ACC112 (cell line): ENCODE measurements around the gene CCDC159.
"Not testable (repeated sequence)": the region's sequence is repeated elsewhere in the genome, so short reads cannot be mapped to it uniquely, and the experiment has no call there.

Source experiments
- H2AFZ ChIP-seq: fragments of 200-600 bp; sonication (generic); one replicate; pipeline ENCODE4 v1.6.0; 2017; ENCODE audit warnings: antibody characterized with exemption, low read length; ENCODE audit not compliant: unreplicated experiment
- H3K27ac ChIP-seq: fragments of 200-600 bp; sonication (generic); 2 replicates; pipeline ENCODE4 v1.5.1; 2014; ENCODE audit warnings: low read depth, mild to moderate bottlenecking, antibody characterized with exemption, low read length, moderate library complexity
- H3K27me3 ChIP-seq: fragments of 200-600 bp; sonication (generic); 2 replicates; pipeline ENCODE4 v1.6.1; 2014; ENCODE audit warnings: mild to moderate bottlenecking, antibody characterized with exemption, low read length, moderate library complexity, mixed read lengths; ENCODE audit not compliant: insufficient read depth
- H3K36me3 ChIP-seq: fragments of 200-600 bp; sonication (generic); 2 replicates; pipeline ENCODE4 v1.6.1; 2016; ENCODE audit warnings: mild to moderate bottlenecking, antibody characterized with exemption, low read length, moderate library complexity, mixed read lengths; ENCODE audit not compliant: insufficient read depth
- H3K4me1 ChIP-seq: fragments of 200-600 bp; sonication (generic); one replicate; pipeline ENCODE4 v1.6.1; 2016; ENCODE audit warnings: low read length, mixed read lengths; ENCODE audit not compliant: insufficient read depth, unreplicated experiment, control insufficient read depth
- H3K4me3 ChIP-seq: fragments of 200-600 bp; sonication (generic); 2 replicates; pipeline ENCODE4 v1.5.1; 2014; ENCODE audit warnings: mild to moderate bottlenecking, low read depth, low read length
- H3K79me2 ChIP-seq: fragments of 200-600 bp; sonication (generic); one replicate; pipeline ENCODE4 v1.6.0; 2016; ENCODE audit warnings: low read length; ENCODE audit not compliant: control insufficient read depth, unreplicated experiment, insufficient read depth

Gene CCDC159

DNA sequence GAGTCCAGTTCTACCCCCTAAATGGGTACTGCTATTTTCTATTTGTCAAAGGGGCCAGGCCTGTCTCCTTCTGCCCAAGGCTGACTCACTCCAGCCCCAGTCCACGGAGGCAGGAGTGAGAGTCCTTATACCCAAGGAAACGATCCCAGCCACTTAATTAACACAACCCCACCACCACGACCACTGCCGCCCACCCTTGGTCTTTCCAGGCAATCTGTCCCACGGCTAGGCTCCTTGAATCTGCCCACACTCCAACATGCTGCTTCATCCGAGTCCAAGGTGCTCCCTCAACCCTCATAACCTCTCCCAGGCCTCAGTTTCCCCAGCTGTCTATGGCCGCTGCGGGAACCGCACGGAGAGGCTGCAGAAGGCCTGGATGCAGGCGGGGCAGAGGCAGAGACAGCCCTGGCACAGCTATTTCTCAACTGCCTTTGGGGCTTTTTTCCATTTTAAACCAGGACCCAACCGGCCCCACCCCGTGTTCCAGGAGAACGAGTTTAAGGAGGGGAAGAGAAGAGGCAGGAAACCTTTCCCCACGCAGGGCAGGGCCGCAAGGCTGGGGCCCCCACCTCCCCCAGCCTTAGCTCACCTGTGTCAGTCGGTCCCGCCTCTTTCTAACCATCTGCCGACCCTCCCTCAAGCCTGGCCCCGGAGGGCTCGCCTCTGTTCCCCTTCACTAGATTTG, 7.6 kb upstream of the CCDC159 start:
- H3K4me3 ChIP-seq: peak overlapping the region; percentile 85
- H3K27ac ChIP-seq: no peak overlapping the region
- H3K27me3 ChIP-seq: no peaks in the 10 kb centered on the region
- no peak overlapping the region for H2AFZ ChIP-seq
- peaks cover 7% of the 10 kb centered on the region; the same call in 1 of the 2 replicates for H3K36me3 ChIP-seq
- peaks cover 4% of the 10 kb centered on the region for H3K4me1 ChIP-seq
- H3K79me2 ChIP-seq: no peaks in the 10 kb centered on the region

DNA sequence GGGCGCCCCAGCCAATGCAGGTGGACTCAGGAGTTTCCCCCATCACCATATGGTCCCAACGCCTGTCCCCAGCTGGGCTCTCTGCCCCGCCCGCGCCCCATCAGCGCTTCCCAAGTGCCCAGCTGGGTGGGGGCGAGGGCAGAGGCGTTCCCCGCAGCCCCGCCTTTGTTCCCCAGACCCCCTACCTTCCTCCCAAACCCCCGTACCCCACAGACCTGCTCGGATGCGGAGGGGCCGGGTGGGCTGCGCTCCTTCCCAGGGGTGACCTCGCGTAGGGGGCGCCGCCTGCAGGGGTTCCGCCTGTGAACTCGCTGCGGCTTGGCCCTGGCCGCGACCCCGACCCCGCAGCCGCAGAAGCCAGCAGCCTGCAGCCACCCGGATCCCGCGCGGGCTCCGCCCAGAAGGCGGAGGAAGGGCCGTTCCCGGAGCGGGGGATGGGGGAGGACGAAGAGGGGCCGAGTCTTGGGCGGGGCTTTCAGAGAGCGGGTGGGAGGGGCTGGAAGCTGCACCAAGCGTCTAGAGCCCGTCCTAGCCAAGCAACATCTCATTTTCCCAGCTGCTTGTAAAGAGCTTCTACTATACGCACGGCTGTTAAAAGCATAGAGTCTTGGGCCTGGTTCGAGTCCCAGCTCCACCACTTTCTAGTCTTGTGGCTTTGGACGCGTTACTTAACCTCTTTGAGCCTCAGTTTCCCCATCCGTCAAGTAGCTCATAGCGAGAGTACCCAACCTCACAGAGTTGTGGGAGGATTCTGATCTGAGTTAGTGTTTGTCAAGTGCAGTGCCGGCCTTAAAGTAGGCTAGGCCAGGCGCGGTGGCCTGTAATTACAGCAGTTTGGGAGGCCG, 6.8 kb upstream of the CCDC159 start, which contains the start of gene RAB3D:
TSS of gene RAB3D (minus strand) at position 404 of the 845 bp plus-strand sequence. CDS start 2,258 bp downstream, outside the sequence.
- H3K79me2 ChIP-seq: no peaks in the 10 kb centered on the region
- H3K27ac ChIP-seq: no peak within 1 kb of the TSS
- H3K27me3 ChIP-seq: no peaks in the 10 kb centered on the region
- H3K4me1 ChIP-seq: peaks cover 4% of the 10 kb centered on the region
- H3K4me3 ChIP-seq: peak within 1 kb of the TSS; percentile 85
- peaks cover 7% of the 10 kb centered on the region; the same call in 1 of the 2 replicates for H3K36me3 ChIP-seq
- H2AFZ ChIP-seq: no peak within 1 kb of the TSS

DNA sequence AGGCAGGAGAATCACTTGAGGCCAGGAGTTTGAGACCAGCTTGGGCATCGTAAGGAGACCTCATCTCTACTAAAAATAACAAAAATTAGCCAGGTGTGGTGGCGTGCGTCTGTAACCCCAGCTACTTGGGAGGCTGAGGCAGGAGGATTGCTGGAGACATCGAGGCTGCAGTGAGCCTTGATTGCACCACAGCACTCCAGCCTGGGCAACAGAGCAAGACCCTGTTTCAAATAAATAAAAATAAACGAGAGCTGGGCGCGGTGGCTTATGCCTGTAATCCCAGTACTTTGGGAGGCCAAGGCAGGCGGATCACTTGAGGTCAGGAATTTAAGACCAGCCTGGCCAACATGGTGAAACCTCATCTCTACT, 6.2 kb upstream of the CCDC159 start:
- H2AFZ ChIP-seq, H3K27me3 ChIP-seq, H3K79me2 ChIP-seq, H3K36me3 ChIP-seq, H3K27ac ChIP-seq, H3K4me1 ChIP-seq: not testable (repeated sequence)
- H3K4me3 ChIP-seq: peak overlapping the region; percentile 85

DNA sequence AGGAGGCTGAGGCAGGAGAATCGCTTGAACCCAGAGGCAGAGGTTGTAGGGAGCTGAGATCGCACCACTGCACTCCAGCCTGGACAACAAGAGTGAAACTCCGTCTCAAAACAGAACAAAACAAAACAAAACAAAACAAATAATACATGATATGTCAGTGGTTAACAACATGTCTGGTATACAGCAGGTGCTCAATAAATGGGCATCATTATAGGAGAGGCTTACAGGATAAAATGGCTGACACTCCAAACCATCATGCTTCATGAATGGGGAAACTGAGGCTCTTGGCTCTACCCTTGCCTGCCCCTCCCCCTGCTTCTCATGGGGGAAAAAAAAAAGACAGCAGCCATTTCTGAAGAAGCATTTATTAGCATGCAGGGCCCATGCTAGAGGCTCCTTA, 3.9 kb upstream of the CCDC159 start:
- H2AFZ ChIP-seq: no peak overlapping the region
- H3K4me1 ChIP-seq: peaks cover 16% of the 10 kb centered on the region
- H3K4me3 ChIP-seq: no peak overlapping the region
- peaks cover 3% of the 10 kb centered on the region for H3K79me2 ChIP-seq
- H3K36me3 ChIP-seq: 0 out of 2 replicates have a peak, but pooled peaks cover 5% of the 10 kb centered on the region
- H3K27me3 ChIP-seq: no peaks in the 10 kb centered on the region
- H3K27ac ChIP-seq: no peak overlapping the region

DNA sequence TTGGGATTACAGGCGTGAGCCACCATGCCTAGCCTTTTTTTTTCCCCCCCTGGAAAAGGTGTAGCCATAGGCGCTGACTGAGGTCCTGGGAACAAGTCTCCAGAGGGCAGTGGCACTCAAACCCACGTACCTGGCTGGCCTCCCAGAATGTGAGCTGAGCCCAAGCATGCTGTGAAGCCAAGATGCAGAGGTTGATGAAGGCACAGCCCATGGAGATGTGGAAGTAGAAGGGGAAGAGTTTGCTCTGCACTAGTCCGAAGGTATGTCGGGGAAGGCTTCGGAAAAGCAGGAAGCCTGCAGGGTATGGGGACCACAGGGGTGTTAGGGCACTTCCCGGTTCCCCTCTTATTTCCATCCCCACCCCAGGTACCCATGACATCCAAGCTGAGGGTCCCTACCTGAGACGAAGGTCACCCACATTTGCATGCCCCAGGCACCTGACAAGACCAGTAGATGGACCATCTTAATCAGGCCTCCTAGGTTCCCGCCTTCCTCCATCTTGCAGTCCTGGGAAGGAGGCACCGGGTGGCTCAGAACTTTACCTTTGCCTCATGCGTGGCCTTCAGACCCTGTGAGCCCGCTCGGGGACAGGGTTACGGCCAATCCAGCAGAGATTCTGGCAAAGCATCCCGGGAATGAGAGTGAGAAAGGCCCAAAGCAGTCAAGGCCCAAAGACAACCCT, 1.1 kb upstream of the CCDC159 start:
- H2AFZ ChIP-seq: no peak overlapping the region
- H3K79me2 ChIP-seq: peaks cover 3% of the 10 kb centered on the region
- peaks cover 12% of the 10 kb centered on the region for H3K4me1 ChIP-seq
- H3K4me3 ChIP-seq: peak overlapping the region; percentile 96
- 0 out of 2 replicates have a peak, but pooled peaks cover 5% of the 10 kb centered on the region for H3K36me3 ChIP-seq
- no peaks in the 10 kb centered on the region for H3K27me3 ChIP-seq
- peak overlapping the region; percentile 60; the same call in 1 of the 2 replicates for H3K27ac ChIP-seq

DNA sequence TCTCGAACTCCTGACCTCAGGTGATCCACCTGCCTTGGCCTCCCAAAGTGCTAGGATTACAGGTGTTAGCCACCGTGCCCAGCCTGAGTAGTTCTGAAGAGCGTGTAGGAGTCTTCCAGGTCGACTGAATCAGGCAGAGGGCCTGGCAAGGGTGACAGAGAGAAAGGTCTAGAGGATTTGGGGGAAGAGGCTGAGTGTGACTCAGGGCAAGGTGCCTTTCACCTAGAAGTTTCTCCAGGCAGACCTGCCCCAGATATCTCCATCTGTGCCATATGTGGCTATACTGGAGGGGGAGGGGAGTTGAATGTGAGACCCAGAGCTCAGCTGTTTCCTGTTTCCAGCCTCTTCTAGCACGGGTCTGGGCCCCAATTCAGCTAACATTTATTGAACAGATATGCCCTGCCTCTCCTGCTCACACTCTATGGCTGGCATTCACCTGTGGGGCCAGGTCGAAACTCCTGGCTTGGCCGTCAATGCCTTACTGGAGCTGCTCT, 1.3 kb downstream of the CCDC159 start:
- Histone ChIP-seq H3K79me2 (peaks cover 3% of the 10 kb centered on the region), H3K4me1 (peaks cover 12% of the 10 kb centered on the region), H2AFZ (no peak overlapping the region), H3K4me3 (no peak overlapping the region; the same call in 1 of the 2 replicates), H3K27me3 (no peaks in the 10 kb centered on the region), H3K36me3 (no peaks in the 10 kb centered on the region), H3K27ac (no peak overlapping the region)

DNA sequence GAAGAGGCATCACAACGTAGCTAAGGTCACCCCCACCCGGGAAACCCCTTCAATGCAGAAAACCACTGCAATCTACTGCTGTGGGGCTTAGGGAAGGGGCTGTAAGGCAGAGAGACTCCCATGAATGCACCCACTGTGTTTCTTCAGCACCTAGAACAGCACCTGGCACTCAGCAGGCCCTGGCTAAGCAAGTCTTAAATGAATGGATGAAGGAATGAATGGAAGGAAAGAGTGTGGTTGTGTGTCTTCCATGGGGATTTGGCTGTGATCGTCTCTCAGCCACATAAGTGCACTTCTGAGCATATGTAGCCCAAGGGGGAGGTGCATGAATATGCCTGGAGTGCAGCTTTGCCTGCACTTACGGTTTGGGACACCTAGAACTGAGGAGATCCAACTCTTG, 2.9 kb downstream of the CCDC159 start:
- Histone ChIP-seq H3K4me1 (peaks cover 12% of the 10 kb centered on the region), H3K79me2 (peaks cover 3% of the 10 kb centered on the region), H3K27me3 (no peaks in the 10 kb centered on the region), H3K27ac (no peak overlapping the region), H2AFZ (no peak overlapping the region), H3K4me3 (no peak overlapping the region), H3K36me3 (no peaks in the 10 kb centered on the region)

DNA sequence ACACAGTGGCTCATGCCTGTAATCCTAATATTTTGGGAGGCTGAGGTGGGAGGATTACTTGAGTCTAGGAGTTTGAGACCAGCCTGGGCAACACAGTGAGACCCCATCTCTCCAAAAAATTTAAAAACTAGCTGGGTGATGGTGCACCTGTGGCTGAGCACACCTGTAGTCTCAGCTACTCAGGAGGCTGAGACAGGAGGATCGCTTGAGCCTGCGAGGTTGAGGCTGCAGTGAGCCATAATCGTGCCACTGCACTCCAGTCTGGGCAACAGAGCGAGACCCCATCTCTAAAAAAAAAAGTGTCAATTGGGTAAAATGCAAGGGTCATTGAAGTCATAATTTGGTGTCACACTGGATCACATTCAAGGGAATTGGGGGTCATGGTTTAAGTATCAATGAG, 7.8 kb downstream of the CCDC159 start:
- not testable (repeated sequence) for H3K27ac ChIP-seq, H3K27me3 ChIP-seq, H3K79me2 ChIP-seq, H3K4me3 ChIP-seq, H3K4me1 ChIP-seq, H3K36me3 ChIP-seq, H2AFZ ChIP-seq

DNA sequence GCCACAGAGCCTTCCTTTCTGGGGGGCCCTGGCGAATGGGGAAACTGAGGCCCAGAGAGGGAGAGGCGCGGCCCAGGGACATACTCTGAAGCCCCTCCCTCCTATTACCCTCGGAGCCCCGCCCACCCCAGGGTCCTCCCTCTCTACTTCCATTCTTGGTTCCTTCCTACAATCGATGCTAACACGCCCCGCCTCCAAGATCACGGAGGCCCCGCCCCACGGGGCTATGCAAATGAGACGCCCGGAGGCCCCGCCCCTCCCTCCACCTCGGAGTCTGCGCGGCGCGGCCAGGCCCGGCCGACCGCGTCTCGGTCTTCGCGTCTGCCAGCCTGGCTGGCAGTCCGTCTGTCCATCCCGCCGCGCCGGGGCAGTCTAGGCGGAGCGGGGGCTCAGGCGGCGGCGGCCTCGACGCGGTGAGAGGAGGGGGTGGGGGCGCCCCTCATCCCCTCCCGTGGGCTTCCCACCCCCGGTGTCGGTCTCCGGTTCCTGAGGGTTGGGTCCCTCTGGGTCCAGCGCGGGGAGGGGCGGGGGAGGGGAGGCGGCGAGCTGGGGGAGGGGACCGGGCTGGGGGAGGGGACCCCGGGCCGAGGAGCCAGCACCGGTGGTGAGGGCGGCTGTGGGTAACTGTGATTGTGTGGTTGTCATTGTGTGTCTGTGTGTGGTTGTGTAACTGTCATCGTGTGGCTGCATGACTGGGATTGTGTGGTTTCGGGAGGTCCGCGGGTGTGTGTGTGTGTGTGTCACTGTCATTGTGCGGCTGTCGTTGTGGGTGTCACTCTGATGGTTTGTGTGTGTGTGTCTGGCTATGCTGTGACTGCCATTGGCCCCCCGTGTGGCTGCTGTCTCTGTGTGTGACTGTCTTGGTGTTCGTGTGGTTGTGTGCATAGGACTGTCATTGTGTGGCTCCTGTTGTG, 9.1 kb downstream of the CCDC159 start, which contains the start of gene PLPPR2:
TSS of gene PLPPR2 (plus strand) at position 273 of the 914 bp plus-strand sequence. CDS start 2,242 bp downstream, outside the sequence.
- peak within 1 kb of the TSS; percentile 88 for H3K4me3 ChIP-seq

DNA sequence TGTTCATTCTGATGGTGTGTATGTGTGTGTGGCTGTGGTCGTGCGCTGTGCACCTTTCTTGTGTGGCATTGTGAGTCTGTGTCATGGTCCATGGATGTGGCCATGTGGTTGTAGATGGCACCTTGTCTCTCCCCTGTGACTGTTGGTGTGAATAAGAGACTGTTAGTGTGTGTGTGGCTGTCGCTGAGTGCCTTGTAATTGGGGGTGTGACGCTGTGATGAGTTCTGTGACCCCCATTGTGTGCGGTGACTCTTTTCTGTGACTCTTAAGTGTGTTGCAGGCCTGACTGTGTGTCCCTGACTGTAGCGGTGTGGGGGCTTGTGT, 9.7 kb downstream of the CCDC159 start:
- Histone ChIP-seq H3K27ac (no peak overlapping the region), H3K79me2 (peaks cover 7% of the 10 kb centered on the region), H2AFZ (no peak overlapping the region), H3K4me3 (peak overlapping the region; percentile 88), H3K4me1 (peaks cover 8% of the 10 kb centered on the region), H3K27me3 (no peaks in the 10 kb centered on the region), H3K36me3 (no peaks in the 10 kb centered on the region)

More for the DNA sequence above, 9.1 kb downstream of the CCDC159 start, which contains the start of gene PLPPR2:
- Histone ChIP-seq H3K4me1 (peaks cover 8% of the 10 kb centered on the region), H3K27ac (no peak within 1 kb of the TSS), H3K79me2 (peaks cover 7% of the 10 kb centered on the region), H3K27me3 (no peaks in the 10 kb centered on the region), H2AFZ (no peak within 1 kb of the TSS), H3K36me3 (no peaks in the 10 kb centered on the region)
